Heart left ventricle (tissue), 16 donors: ENCODE data around the gene EMILIN1. TPM values are rescaled to one million over a fixed set of nuclear protein-coding genes. Genes with fewer than 3 reads are reported as not detected.
A peak's percentile ranks its signal among the peaks of the same experiment; 100 is the strongest.

Experiments
- ATAC-seq, 4 donors: fragments of 200-7000 bp; cut with Tn5 transposase; one replicate each; pipeline ENCODE4 v1.9.1; 2020 to 2022; ENCODE audit warnings: moderate library complexity in 4 of 4, mild to moderate bottlenecking in 3 of 4, moderate number of reproducible peaks in 1 of 4
- DNase-seq, 5 donors: peaks; one replicate each; pipeline ENCODE4 v3.0.0-alpha.2; 2020
- H3K27ac ChIP-seq, 12 donors: fragments of 200-600 bp; sonication (generic) in 4 of 12; one replicate each; pipeline versions ENCODE4 v1.5.0 to v1.8.0; 2016 to 2022; ENCODE audit warnings: mild to moderate bottlenecking in 2 of 12
- H3K27me3 ChIP-seq, 9 donors: fragments of 200-600 bp; sonication (generic) in 2 of 9; one replicate each; pipeline versions ENCODE4 v1.5.1 to v1.8.0; 2016 to 2022; ENCODE audit warnings: mild to moderate bottlenecking in 3 of 9
- H3K36me3 ChIP-seq, 9 donors: fragments of 200-600 bp; sonication (generic) in 2 of 9; one replicate each; pipeline versions ENCODE4 v1.5.0 to v1.8.0; 2018 to 2022; ENCODE audit warnings: mild to moderate bottlenecking in 2 of 9
- H3K4me1 ChIP-seq, 12 donors: fragments of 200-600 bp; sonication (generic) in 4 of 12; one replicate each; pipeline versions ENCODE4 v1.5.0 to v1.8.0; 2016 to 2022; ENCODE audit warnings: mild to moderate bottlenecking in 3 of 12
- H3K4me3 ChIP-seq, 12 donors: fragments of 200-600 bp; sonication (generic) in 4 of 12; one replicate each; pipeline versions ENCODE4 v1.5.0 to v1.8.0; 2017 to 2022; ENCODE audit warnings: mild to moderate bottlenecking in 9 of 12, moderate library complexity in 4 of 12
- H3K9me3 ChIP-seq, 12 donors: fragments of 200-600 bp; sonication (generic) in 4 of 12; one replicate each; pipeline versions ENCODE4 v1.5.0 to v1.8.0; 2016 to 2022; ENCODE audit warnings: mild to moderate bottlenecking in 1 of 12
- POLR2A ChIP-seq, 2 donors: fragments of 450-650 bp; IDR thresholded peaks; one replicate each; pipeline ENCODE4 v1.6.1; 2017; ENCODE audit warnings: antibody characterized with exemption in 2 of 2, mild to moderate bottlenecking in 2 of 2, moderate library complexity in 2 of 2
- WGBS, 4 donors: extraction: QIAGEN DNeasy Blood & Tissue Kit in 2 of 4; methylation state at CpG; one replicate each; pipeline versions ENCODE4 v1.1.5 to v1.1.7; 2013 to 2018; 5-methylcytosine and 5-hydroxymethylcytosine counted together
- intact Hi-C, 10 donors: fragments of 100-400 bp; cut with DNase I; formaldehyde crosslinking; loops; one replicate each; pipeline versions ENCODE4 v1.11.1 to v1.14.2; 2022
- polyA plus RNA-seq, 2 donors: library from polyadenylated mRNA; stranded (reverse); fragments of 200-250 nt; gene quantifications; one replicate each; pipeline ENCODE4 v1.2.3, GENCODE V29; 2013
- total RNA-seq, 9 donors: library from RNA; depleted of rRNA in 2 of 9; stranded (reverse); fragments of >200 nt in 2 of 9; fragmentation: NEBNext Ultra II Directional in 3 of 9; extraction: Animal tissue kit (Norgen Biotek cat#: 25700) in 3 of 9; gene quantifications; one replicate each; pipeline versions ENCODE4 v1.1.0 to v1.2.4, GENCODE V29; 2016 to 2023
- TF ChIP-seq, protein P1 (sequence below), 12 donors: fragments of 200-600 bp; sonication (generic) in 4 of 12; IDR thresholded peaks; one replicate each; pipeline versions ENCODE4 v1.5.0 to v1.8.0; 2018 to 2022; ENCODE audit warnings: antibody characterized with exemption in 12 of 12, mild to moderate bottlenecking in 5 of 12
- donor health status: ischemic (EF 13 %, LVEDD 7.1; RV severe dilation, severe dysfunction).
- donor health status: healthy with polysubstance abuse.
- donor health status: DM: no; HTN: yes; CAD: no.
- donor health status: DM: no; HTN: no; CAD: no.
- donor health status: ischemic (EF 25% LVEDD 6.9; RV normal size, moderate dysfunction).
- donor health status: ischemic (EF 25% LVEDD 5.7; RV mildly dilated, moderate dysfunction).
- donor health status: healthy.
- donor health status: DM: yes; HTN: yes; CAD: no.
- donor health status: ischemic (EF 35%, LVEDD 5.7; RV mildly dilated, moderate dysfunction).
- donor health status: nonischemic (EF 11% LVEDD 7.7; RV severe dilation, severe dysfunction).
- donor health status: DM: yes; HTN: yes; CAD: no.
- donor health status: PGD.
- donor health status: ischemic (EF 29% LVEDD 5.4; RV normal size, mild dysfunction).
- donor health status: nonischemic (EF 23%, LVEDD 6.1; RV moderate dilation, normal function).

EMILIN1 gene
- total and polyA plus RNA-seq, 11 donors: 7.5 to 76.9 (median 21.0) TPM

DNA sequence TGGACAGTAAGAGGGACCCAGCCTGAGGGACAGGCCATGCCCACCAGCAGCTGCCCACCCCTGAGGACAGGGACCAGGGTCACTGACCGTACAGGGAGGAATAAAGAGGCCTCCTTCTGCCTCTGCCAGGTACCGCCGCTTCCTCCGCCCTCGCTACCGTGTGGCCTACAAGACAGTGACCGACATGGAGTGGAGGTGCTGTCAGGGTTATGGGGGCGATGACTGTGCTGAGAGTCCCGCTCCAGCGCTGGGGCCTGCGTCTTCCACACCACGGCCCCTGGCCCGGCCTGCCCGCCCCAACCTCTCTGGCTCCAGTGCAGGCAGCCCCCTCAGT, 2.2 kb downstream of the EMILIN1 start:
- intact Hi-C loops: loop anchor here in 7 of 10 donors (2.0 to 10.0 kb wide), 4 partner anchors 30 to 118 kb away; partner anchors contain the start of genes TMEM214 (in 6 of the 7) and AGBL5 (in 2 of the 7)
- H3K4me3 ChIP-seq: peak overlapping the region in 10 of 12 donors; percentile 43 to 74 (median 56)
- no peaks in the 10 kb centered on the region for H3K27me3 ChIP-seq
- WGBS, 4 donors: 70 to 86% (median 84%) methylated on average over 12 to 14 of the region's 14 CpGs
- H3K9me3 ChIP-seq: no peaks in the 10 kb centered on the region
- peak overlapping the region in 11 of 12 donors; percentile 29 to 97 (median 87) for H3K27ac ChIP-seq
- ATAC-seq (no peak), DNase-seq (peak in 1 of 5 donors; percentile 60)
- H3K4me1 ChIP-seq: peaks cover 0 to 65% (median 29%) of the 10 kb centered on the region in 12 donors
- H3K36me3 ChIP-seq: peaks cover 0 to 3% (median 0%) of the 10 kb centered on the region in 9 donors
- TF ChIP-seq, protein P1, sequence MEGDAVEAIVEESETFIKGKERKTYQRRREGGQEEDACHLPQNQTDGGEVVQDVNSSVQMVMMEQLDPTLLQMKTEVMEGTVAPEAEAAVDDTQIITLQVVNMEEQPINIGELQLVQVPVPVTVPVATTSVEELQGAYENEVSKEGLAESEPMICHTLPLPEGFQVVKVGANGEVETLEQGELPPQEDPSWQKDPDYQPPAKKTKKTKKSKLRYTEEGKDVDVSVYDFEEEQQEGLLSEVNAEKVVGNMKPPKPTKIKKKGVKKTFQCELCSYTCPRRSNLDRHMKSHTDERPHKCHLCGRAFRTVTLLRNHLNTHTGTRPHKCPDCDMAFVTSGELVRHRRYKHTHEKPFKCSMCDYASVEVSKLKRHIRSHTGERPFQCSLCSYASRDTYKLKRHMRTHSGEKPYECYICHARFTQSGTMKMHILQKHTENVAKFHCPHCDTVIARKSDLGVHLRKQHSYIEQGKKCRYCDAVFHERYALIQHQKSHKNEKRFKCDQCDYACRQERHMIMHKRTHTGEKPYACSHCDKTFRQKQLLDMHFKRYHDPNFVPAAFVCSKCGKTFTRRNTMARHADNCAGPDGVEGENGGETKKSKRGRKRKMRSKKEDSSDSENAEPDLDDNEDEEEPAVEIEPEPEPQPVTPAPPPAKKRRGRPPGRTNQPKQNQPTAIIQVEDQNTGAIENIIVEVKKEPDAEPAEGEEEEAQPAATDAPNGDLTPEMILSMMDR (IDR thresholded peaks at IDR 0.05): no peak
- no peak for TF ChIP-seq POLR2A (IDR thresholded peaks at IDR 0.05)

DNA sequence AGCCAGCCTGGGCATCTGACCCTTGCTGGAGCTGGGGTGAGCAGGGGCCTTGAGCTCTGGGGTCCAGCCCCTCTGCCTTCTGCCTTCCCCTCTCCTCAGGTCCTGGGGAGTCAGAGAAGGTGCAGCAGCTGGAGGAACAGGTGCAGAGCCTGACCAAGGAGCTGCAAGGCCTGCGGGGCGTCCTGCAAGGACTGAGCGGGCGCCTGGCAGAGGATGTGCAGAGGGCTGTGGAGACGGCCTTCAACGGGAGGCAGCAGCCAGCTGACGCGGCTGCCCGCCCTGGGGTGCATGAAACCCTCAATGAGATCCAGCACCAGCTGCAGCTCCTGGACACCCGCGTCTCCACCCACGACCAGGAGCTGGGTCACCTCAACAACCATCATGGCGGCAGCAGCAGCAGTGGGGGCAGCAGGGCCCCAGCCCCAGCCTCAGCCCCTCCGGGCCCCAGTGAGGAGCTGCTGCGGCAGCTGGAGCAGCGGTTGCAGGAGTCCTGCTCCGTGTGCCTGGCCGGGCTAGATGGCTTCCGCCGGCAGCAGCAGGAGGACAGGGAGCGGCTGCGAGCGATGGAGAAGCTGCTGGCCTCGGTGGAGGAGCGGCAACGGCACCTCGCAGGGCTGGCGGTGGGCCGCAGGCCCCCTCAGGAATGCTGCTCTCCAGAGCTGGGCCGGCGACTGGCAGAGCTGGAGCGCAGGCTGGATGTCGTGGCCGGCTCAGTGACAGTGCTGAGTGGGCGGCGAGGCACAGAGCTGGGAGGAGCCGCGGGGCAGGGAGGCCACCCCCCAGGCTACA, 3.8 kb downstream of the EMILIN1 start:
- ATAC-seq: no peak
- no peak for TF ChIP-seq POLR2A (IDR thresholded peaks at IDR 0.05)
- TF ChIP-seq, protein P1 (IDR thresholded peaks at IDR 0.05): no peak
- no peaks in the 10 kb centered on the region for H3K9me3 ChIP-seq
- intact Hi-C loops: loop anchor here in 7 of 10 donors (2.0 to 10.0 kb wide), 4 partner anchors 31 to 120 kb away; partner anchors contain the start of genes TMEM214 (in 6 of the 7) and AGBL5 (in 2 of the 7)
- H3K27ac ChIP-seq: peak overlapping the region in 11 of 12 donors; percentile 58 to 97 (median 81)
- no peaks in the 10 kb centered on the region for H3K27me3 ChIP-seq
- WGBS, 4 donors: 83 to 90% (median 89%) methylated on average over 19 to 38 of the region's 38 CpGs
- peaks cover 3 to 60% (median 34%) of the 10 kb centered on the region in 12 donors for H3K4me1 ChIP-seq
- peak in 1 of 5 donors; percentile 61 for DNase-seq
- no peak overlapping the region for H3K4me3 ChIP-seq
- peaks cover 0 to 3% (median 0%) of the 10 kb centered on the region in 9 donors for H3K36me3 ChIP-seq

DNA sequence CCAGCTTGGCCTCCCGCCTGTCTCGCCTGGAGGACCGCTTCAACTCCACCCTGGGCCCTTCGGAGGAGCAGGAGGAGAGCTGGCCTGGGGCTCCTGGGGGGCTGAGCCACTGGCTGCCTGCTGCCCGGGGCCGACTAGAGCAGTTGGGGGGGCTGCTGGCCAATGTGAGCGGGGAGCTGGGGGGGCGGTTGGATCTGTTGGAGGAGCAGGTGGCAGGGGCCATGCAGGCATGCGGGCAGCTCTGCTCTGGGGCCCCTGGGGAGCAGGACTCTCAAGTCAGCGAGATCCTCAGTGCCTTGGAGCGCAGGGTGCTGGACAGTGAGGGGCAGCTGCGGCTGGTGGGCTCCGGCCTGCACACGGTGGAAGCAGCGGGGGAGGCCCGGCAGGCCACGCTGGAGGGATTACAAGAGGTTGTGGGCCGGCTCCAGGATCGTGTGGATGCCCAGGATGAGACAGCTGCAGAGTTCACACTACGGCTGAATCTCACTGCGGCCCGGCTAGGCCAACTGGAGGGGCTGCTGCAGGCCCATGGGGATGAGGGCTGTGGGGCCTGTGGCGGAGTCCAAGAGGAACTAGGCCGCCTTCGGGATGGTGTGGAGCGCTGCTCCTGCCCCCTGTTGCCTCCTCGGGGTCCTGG, 4.5 kb downstream of the EMILIN1 start:
- DNase-seq (peak in 1 of 5 donors; percentile 64), ATAC-seq (no peak)
- WGBS, 4 donors: 87 to 91% (median 88%) methylated on average over 13 to 27 of the region's 27 CpGs
- Histone ChIP-seq H3K9me3 (no peaks in the 10 kb centered on the region), H3K27me3 (no peaks in the 10 kb centered on the region), H3K27ac (peak overlapping the region in 1 of 12 donors; percentile 97), H3K4me3 (no peak overlapping the region), H3K36me3 (peaks cover 0 to 3% (median 0%) of the 10 kb centered on the region in 9 donors), H3K4me1 (peaks cover 4 to 58% (median 35%) of the 10 kb centered on the region in 12 donors)
- TF ChIP-seq POLR2A (IDR thresholded peaks at IDR 0.05): no peak
- TF ChIP-seq, protein P1 (IDR thresholded peaks at IDR 0.05): no peak
- intact Hi-C loops: loop anchor here in 6 of 10 donors (5.0 to 10.0 kb wide), 3 partner anchors 48 to 121 kb away; partner anchors contain the start of gene TMEM214 (in 6 of the 6)
